ENCODE data around the gene ARPC4.

The ARPC4 gene

DNA sequence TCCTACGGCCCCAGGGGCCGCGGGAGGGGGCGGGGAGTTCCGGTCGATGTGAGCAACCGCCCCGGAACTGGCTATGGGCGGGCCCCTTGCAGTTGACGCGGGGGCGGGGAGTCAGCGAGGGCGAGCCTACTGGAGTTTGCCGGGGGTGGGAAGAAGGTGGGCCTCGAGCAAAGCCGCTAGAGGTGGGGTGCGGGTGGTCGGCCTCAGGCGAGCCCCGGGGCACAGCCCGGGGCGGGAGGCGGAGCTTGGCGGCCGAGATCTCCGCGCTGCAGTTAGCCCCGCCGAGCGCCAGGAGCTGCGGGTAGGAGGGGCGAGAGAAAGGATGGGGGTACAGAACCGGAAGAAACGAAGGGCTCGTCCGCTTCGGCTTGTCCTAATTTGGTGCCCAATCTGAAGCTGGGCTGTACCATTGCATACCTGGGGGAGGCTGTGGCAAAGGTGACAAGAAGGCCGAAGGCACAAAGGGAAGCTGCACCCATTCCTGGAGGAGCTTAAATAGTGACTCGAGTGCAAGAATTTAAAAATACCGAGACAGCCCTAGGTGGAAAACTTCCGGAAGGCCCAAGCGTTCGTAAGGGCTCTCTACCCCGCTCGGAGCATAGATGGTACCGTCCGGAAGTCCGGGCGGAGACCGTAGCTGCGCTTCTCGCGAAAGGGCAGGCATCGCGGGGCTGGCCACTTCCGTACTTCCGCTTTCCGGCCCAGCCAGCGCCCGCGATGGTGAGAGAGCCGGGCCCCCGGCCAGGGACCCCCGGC lies at the start of gene ARPC4, which contains the start of gene TADA3:
Gene ARPC4 (plus strand): TSS at position 678 of the 756 bp plus-strand sequence. CDS start 40 bp downstream, at position 718.
Gene TADA3 (minus strand): TSS at position 69 of the 756 bp plus-strand sequence. CDS start 1,007 bp downstream, outside the sequence.
- peak; percentile 92 for DNase-seq

DNA sequence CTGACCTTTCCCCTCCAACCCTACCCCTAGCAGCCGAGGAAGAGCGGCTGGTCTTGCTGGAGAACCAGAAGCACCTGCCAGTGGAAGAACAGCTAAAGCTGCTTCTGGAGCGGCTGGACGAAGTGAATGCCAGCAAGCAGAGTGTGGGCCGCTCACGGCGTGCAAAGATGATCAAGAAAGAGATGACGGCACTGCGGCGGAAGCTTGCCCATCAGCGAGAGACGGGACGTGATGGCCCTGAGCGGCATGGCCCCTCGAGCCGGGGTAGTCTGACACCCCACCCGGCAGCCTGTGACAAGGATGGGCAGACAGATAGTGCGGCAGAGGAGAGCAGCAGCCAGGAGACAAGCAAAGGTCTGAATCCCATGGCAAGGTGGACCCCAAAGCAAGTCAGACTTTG lies 49.3 kb upstream of the ARPC4 start:
- no peak for DNase-seq

- no peak for DNase-seq
Observed at GRCh38 chr3:9744162-9744561, 48.7 kb upstream of the ARPC4 start.

- no peak for DNase-seq
Observed at GRCh38 chr3:9745521-9745920, 47.4 kb upstream of the ARPC4 start.

DNA sequence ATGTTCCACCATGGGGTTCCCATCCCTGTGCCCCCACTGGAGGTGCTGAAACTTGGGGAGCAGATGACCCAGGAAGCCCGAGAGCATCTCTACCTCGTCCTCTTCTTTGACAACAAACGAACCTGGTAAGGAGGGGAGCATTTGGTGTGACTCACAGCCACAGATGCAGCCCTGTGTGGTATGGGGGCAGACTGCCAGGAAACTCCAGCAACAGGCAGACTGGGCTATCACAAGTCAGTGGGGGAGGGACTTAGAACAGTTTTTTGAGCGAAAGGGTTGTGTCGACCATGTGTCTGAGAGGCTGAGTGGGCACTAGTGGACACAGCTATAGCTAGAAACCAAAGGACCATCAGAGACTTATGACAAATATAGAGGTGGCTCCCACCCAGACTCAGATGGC lies 46.6 kb upstream of the ARPC4 start:
- DNase-seq: no peak

GRCh38 chr3:9747267-9747666 lies 45.6 kb upstream of the ARPC4 start:
- no peak for DNase-seq

DNA sequence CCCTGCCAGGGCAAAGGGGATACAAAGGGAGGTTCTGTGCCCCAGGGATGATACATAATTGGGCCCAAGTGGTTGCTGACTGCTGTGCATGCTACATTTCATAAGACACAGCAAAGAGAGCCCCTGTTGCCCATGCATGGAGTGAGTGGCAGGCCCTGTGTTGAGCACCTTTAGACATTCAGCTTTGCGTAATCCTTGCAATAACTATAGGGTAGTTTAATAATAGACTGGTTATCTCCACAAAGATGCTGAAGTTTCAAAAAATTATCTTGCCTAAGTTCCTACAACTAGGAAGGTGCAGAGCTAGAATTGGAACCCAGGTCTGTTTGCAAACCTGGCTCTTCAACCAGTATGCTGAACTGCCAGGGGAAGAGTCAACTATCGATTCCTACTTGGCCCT lies 44.9 kb upstream of the ARPC4 start:
- DNase-seq: no peak

DNA sequence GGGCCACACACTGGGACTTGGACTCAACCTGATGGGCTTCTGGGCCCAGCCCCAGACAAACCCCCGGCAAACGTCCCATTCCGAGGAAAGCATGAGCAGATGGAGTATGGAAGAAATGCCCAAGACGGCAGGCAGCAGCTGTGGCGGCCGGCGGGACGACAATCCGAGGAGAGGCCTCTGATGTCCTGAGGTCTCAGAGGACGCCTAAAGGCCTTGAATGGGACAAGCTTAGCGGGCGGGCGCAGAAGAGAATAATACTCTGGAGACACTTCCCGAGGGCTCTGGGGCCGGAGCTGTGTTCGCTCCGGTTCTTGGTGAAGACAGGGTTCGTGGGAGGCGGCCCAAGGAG lies 43.6 kb upstream of the ARPC4 start:
- no peak for DNase-seq

GRCh38 chr3:9749645-9750555 lies 43.0 kb upstream of the ARPC4 start, which contains the start of gene OGG1:
OGG1 (plus strand) TSS chr3:9749952; CDS start chr3:9750287, 335 bp downstream.
- DNase-seq: peak; percentile 97

- no peak for DNase-seq
Observed at GRCh38 chr3:9750556-9751411, 42.1 kb upstream of the ARPC4 start.

- DNase-seq: no peak
Observed at GRCh38 chr3:9754678-9755077, 38.2 kb upstream of the ARPC4 start.

DNA sequence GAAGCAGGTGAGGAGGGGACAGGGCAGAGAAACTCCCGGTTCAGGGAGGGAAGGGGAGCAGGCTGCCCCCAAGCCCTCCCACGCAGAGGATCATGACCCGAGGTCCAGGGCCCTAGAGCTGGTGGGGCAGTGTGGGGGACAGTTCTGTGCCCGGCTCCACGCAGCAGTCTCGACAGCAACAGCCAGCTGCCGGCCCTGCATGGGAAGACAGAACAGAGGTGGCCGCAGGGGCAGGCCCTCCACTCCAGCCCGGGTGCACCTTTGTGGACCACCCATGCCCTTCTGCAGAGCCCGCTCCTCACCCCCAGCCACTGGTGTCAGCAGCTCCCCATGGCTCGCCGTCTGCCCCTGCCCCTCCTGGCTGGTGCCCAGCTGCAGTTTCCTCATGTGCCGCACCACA lies 35.5 kb upstream of the ARPC4 start:
- no peak for DNase-seq

- DNase-seq: no peak
Observed at GRCh38 chr3:9760779-9761505, 31.9 kb upstream of the ARPC4 start.

- DNase-seq: no peak
Observed at GRCh38 chr3:9761919-9762318, 31.0 kb upstream of the ARPC4 start.

GRCh38 chr3:9762871-9763270 lies 30.0 kb upstream of the ARPC4 start:
- no peak for DNase-seq

GRCh38 chr3:9765865-9766264 lies 27.0 kb upstream of the ARPC4 start:
- no peak for DNase-seq

GRCh38 chr3:9767418-9767817 lies 25.5 kb upstream of the ARPC4 start:
- no peak for DNase-seq

- DNase-seq: no peak
Observed at GRCh38 chr3:9768141-9768775, 24.6 kb upstream of the ARPC4 start.

DNA sequence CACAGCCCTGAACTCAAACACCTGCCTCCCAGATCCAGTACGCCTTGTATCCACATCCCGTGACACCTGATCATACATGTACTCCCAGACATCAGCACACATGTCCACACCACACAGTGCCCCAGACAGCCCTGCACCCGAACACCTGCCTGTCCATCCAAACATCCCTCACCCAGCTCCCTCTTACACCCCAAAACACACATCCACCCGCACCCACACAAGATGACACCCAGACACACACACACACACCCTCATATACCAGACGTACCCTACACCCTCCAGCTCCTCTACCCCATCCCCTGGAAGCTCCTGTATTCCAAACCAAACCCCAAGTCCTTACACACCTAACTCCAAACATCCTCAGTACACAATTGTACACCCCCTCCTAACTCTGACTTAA lies 23.9 kb upstream of the ARPC4 start:
- no peak for DNase-seq

DNA sequence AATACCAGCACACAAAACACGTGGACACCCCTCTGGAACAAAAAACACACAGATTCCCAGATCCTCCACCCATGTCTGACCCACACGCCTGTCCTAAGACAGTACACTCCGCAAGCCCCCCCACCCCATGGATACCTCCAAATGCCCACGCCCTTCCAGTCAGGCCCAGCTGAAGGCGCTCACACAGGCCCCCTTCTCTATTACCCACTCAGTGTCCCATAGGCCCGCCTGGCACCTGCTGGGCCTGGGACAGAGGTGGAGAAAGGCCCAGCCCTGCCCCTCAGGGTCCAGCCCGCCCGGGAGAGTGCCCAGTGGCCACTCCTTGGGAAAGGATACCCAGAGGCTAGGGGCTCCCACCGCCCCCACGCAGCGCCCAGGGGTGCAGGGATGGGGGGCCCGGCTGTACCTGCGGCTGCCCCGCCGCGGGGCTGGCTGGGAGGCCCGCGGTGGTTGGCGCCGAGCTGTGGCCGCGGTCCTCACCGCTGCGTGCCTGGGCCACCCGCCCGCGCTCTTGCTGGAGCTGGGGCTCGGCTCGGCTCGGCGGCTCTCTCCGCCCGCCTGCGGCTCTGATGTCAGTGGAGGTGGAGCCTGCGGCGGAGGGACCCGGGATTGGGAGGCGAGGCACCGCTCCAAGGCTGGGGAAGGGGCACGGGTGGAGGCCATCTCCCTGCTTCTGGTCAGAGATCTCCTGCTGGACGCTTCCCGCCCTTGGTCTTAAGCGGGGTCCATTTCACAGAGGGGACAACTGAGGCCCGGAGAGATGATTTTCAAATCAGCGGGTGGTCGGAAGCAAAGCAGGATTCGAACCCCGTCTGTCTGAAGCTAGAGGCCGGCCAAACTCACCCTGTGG lies 23.2 kb upstream of the ARPC4 start, which contains the start of gene CAMK1:
Gene CAMK1 (minus strand): TSS at position 522 of the 850 bp plus-strand sequence. CDS start 2,198 bp downstream, outside the sequence.
- peak; percentile 83 for DNase-seq
